ENCODE measurements around the gene HYPK.
"Not testable (repeated sequence)": the region's sequence is repeated elsewhere in the genome, so short reads cannot be mapped to it uniquely, and the experiment has no call there.

HYPK gene

DNA sequence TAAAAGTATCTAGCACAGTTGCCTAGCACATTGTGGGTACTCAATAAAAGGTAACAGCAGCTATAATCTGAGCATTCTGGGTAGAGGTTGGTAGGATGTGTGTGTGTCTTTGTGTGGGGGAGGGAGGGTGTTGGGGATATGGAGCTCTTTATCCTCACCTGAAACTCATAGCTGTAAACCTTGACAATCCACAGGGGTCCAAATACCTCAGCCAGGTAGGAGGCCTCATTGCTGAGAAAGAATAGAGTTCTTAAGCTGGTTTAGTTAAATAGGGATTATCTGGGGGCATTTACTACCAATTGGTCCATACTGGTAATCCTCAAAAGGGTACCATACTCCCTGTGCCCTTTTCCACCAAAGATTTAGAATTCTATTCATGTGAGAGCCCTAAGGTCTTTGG lies 4.4 kb upstream of the HYPK start:
- ATAC-seq = no peak

DNA sequence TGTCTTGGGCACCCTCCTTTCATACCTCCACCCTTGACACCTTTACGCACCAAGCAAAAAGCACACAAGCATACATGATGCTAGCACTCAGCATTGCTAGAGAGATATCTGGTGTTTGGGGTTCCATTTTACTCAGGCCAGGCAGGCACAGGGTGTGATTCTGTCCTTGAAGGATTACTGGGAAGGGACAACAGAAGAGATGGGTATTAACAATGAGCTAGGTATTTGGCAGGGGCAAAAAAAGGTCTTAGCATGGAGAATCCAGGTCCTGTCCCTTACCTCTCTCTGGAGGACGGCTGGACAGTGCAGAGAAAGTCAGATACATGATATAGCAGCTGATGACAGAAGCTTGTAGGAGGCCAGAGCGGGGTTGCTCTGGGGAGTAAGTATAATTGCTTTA lies 3.8 kb upstream of the HYPK start:
- no peak for ATAC-seq

DNA sequence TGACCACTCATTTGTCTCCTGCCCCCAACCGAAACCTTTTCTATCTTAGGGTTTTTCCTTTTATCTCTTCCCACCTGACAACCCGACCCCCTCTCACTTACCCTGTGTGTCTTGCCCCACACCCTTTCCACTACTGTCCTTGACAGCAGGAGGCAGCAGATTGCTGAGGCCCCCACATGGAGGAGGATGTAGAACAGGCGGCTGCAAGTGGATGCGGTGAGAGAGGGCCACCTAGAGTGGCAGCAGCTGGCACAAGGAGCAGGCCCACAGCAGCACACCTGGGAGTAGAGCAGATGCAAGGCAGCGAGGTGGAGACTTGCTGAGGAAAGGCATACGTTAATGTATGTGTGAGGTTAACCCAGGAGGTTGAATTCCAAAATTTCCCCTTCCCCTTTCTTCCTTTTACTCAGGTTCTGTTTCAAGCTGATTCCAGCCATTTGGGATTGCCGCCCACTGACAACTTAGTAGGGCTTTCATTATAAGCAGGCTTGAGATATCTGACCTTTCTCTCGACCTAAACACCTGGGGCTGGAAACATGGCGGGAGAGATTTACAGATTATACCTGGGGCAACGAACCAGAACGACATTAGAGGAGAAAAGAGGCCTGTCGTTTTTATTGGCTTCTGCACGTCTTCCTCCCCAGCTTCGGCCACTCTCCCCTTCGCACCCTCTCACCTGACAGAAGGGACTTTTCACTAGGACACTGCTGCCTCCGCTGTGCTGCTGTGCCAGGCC lies 1.0 kb upstream of the HYPK start:
- no peak for ATAC-seq

DNA sequence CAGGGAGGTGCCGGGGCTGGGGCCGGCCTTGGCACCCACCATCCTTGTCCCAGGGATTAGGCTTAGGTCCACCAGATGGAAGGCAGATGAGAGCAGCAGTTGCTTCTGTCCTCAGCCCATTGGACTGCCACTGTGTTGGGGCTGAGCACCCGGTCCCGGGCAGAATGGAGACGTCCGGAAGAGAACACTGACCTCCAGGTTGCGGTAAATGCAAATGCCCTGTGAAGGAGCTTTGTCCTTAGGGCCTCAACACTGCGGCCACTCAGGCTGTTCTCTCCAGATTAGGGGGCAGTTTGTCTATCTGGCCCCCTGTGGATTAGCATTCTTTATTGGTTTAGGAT lies 484 bp upstream of the HYPK start, which contains the start of gene SERINC4:
TSS of gene SERINC4 (minus strand) at position 276 of the 341 bp plus-strand sequence. CDS start at position 42, 234 bp downstream.
- no peak for ATAC-seq

DNA sequence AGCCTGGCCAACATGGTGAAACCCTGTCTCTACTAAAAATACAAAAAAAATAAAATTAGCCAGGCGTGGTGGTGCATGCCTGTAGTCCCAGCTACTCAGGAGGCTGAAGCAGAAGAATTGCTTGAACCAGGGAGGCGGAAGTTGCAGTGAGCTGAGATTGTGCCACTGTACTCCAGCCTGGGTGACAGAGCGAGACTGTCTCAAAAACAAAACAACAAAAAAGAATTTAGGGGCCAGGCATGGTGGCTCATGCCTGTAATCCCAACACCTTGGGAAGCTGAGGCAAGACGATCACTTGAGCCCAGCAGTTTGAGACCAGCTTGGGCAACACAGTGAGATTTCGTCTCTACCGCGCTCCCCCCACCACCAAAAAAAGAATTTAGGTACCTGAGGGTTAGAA lies 2.3 kb downstream of the HYPK start:
- ATAC-seq = not testable (repeated sequence)

DNA sequence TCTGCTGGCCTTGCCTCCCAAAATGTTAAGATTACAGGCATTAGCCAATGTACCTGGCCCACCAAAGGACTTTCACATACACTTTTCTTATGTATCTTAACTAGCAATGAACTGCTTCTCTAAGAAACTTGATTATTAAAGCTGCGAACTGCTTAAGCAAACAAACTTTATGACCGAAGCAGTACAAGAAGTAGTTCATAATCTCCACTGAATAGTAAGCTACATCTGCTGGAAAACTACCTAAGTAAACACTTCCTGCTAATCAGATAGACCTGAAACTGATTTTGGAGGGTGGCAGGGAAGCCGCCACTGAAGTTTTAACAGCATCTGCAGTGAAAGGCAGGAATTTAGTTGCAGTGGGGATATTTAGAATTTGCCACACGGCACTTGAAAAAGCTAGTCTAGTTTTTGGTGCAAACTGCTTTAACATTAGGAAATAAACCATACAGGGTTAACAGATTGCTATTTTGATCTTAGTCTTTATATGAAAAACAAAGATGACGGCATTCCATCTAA lies 8.1 kb downstream of the HYPK start:
- no peak for ATAC-seq

DNA sequence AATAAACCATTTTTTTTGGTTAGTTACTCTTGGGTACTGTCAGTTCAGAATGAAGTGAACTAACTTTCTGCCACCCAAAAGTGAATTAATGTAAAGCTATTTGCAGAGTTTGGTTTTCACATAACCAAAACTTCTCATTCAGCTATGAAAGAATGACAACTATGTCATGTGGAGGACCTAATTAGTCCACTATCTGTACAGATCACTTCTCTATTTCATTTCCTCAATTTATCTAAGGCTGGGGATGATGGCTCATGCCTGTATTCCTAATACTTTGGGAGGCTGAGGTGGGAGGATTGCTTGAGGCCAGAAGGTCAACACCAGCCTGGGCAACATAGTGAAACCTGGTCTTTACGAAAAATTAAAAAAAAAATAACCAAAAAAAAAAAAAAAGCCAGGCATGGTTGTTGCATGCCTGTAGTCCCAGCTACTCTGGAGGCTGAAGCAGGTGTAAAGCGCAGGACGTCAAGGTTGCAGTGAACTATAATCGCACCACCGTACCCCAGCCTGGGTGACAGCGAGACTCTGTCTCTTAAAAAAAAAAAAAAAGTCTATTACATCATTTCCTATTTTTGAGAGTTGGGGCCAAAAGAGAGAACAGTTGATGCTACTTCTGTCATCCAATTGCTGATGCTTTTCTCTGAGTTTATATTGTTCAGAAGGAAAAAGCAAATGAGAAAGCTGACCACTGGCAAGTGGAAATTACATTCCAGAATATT lies 8.7 kb downstream of the HYPK start:
- ATAC-seq = no peak

DNA sequence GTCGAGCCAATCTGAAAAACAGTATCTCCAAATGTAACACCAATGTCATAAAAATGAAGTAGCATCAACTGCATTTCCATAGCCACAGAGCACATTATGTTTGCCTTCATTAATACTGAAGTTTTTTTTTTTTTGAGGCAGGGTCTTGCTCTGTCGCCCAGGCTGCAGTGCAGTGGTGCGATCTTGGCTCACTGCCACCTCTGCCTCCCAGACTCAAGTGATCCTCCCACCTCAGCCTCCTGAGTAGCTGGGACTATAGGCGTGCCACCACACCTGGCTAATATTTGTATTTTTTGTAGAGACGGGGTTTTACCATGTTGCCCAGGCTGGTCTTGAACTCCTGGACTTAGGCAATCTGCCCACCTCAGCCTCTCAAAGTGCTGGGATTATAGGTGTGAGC lies 14.7 kb downstream of the HYPK start:
- ATAC-seq = not testable (repeated sequence)

DNA sequence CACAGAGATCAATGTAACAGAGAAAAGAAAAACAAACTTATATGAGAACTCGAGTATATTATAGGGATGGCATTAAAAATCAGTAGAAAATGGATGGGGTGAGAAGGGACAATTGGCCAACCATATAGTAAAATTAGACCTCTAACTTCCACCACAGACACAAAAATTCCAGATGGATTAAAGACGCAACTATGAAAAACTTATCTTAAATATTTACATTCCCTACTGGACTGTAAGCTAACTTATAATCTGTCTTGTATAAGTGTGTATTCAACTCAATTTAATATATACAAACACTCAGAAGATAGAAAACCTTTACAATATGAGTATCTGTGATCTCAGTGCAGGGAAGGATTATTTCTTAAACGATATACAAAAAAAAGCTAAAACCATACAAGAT lies 21.1 kb downstream of the HYPK start:
- no peak for ATAC-seq

DNA sequence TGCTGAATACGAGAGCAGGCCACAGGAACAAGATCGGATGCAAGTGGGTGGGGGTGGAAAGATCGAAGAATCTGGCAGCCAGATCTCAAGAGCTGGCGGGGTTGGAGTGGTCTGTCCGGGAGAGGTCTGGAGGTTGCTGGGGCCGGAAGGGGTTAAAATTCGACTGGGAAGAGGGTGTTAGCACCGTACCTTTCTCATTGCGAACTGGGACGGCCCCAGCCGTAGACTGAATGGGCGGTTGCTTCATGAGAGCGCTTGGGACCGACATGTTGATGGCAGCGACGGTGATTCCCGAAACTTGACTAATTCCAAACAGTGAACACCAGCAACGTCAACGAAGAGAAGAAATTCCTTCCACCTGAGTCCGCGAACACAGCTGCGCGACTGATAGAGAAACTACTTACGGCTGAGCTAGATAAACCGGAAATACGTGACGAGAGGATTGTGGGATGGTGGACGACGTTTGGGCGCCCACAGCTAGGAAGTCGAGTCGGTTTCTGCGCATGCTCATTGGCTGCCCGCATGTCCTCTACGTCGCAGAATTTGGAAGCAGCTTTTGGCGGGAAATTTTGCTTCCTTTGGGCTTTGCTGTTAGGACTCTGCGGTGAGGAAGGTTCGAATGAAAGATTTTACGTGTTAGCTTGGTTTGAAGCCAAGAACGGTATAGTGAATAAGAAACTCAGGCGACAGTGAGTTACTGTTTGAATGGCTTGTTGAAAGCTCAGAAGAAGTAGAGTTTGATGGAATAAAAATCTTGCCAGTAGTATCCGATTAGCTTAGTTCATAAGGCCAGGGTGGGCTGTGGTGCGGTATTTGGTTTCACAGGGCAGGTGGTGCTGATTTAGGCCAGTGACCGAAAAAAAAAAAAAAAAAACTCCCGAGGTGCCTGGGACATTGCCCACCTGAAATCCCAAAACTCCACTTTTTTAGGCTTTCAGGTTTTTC lies 24.2 kb downstream of the HYPK start, which contains the start of gene MFAP1:
TSS of gene MFAP1 (minus strand) at position 389 of the 945 bp plus-strand sequence. CDS start at position 268, 121 bp downstream.
- ATAC-seq = peak; percentile 83 to 87

DNA sequence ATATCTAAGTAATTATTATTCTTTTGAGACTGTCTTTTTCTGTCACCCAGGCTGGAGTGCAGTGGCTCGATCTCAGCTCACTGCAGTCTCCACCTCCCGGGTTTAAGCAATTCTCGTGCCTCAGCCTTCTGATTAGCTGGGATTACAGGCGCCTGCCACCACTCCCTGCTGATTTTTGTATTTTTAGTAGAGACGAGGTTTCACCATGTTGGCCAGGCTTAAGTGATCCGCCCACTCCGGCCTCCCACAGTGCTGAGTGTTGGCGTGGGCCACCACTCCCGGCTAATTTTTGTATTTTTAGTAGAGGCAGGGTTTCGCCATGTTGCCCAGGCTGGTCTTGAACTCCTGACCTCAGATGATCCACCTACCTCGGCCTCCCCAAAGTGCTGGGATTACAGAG lies 24.9 kb downstream of the HYPK start:
- not testable (repeated sequence) for ATAC-seq

DNA sequence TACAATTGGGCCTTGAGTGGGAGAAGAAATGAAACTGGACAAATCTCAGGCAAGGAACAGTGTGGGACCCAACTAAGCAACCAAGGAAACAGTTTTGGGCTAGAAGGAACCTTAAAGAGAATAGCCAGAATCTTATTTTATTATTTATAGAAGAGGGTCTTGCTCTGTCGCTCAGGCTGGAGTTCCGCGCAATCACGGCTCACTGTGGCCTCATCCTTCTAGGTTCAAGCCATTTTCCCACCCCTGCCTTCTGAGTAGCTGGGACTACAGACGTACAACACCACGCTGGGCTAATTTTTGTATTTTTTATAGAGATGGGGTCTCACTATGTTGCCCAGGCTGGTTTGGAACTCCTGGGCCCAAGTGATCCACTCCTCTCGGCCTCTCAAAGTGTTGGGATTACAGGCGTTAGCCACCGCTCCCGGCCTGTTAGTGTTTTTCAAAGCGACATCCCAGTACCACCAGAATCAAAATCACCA lies 25.7 kb downstream of the HYPK start:
- no peak for ATAC-seq

DNA sequence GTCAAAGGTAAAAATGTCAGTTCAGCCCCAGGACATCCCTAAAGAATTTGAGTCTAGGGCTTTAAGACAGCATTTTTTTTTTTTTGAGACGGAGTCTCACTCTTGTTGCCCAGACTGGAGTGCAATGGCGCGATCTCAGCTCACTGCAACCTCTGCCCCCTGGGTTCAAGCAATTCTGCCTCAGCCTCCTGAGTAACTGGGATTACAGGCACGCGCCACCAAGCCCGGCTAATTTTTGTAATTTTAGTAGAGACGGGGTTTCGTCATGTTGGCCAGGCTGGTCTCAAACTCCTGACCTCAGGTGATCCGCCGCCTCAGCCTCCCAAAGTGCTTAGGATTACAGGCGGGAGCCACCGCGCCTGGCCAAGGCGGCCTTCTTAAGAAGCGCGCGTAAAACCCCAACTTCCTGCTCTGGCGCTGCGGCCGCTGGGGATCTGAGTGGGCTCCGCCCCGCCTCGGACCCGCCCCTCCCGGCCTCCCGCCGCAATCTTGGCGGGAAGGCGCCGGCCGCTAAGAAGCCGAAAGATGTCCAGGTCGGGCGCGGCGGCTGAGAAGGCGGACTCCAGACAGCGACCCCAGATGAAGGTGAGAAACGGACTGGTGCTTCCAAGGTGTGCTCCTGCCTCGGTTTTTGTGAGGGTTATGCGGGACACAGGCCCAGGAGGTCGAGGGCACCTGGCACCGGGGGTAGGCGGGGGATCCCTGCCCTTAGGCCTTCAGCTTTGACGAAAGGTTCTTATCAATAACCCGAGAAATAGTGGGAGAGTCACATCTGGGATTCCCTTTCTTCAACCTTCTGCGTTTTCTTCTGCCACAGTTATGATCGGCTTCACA lies 26.3 kb downstream of the HYPK start, which contains the start of gene WDR76:
TSS of gene WDR76 (plus strand) at position 495 of the 834 bp plus-strand sequence. CDS start at position 526, 31 bp downstream.
- peak; percentile 62 for ATAC-seq

DNA sequence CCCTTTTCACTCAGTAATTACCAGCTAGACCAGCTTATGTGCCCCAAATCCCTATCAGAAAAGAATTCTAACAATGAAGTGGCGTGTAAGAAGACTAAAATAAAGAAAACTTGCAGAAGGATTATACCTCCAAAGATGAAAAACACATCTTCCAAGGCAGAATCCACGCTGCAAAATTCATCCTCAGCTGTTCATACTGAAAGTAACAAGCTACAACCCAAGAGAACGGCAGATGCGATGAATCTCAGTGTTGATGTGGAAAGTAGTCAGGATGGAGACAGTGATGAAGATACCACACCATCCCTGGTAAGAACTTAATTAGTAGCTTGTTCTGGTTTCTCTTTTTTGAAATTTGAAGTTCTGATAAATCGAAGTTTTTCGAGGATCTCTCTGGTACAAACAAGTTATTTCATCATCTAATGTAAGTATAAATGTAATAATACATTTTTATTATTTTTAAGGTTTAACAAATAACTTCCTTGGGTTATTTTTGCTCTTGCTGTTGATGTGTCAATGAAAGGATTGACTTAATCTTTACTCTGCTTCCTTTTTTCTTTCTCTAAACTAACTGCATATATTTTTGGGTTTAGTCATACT lies 27.8 kb downstream of the HYPK start:
- ATAC-seq = peak; percentile 36 to 42

DNA sequence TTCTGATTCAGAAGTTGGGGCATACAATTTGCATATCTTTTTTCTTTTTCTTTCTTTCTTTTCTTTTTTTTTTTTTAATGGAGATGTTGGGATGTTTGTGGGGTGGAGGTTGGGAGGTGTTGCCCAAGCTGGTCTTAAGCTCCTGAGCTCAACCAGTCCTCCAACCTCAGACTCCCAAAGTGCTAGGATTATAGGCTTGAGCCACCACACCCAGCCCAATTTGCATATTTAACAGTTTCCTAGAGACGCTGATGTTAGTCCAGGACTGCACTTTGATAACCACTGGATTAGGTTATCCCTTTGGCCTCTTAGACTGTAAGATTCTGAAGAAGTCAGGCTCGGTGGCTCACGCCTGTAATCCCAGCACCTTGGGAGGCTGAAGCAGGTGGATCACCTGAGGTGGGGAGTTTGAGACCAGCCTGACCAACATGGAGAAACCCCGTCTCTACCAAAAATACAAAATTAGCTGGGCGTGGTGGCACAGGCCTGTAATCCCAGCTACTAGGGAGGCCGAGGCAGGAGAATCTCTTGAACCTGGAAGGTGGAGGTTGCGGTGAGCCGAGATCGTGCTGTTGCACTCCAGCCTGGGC lies 29.6 kb downstream of the HYPK start:
- ATAC-seq = not testable (repeated sequence)

DNA sequence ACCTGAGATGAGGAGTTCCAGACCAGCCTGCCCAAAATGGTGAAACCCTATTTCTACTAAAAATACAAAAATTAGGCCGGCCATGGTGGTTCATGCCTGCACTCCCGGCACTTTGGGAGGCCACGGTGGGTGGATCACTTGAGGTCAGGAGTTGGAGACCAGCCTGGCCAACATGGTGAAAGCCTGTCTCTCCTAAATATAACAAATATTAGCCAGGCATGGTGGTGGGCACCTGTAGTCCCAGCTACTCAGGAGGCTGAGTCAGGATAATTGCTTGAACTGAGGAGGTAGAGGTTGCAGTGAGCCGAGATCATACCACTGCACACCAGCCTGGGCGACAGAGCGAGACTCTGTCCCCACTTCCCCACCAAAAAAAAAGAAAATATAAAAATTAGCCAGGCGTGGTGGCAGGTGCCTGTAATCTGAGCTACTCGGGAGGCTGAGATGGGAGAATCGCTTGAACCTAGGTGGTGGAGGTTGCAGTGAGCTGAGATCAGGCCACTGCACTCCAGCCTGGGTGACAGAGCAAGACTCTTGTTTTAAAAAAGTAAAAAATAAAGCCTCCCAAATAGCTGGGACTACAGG lies 30.4 kb downstream of the HYPK start:
- not testable (repeated sequence) for ATAC-seq

DNA sequence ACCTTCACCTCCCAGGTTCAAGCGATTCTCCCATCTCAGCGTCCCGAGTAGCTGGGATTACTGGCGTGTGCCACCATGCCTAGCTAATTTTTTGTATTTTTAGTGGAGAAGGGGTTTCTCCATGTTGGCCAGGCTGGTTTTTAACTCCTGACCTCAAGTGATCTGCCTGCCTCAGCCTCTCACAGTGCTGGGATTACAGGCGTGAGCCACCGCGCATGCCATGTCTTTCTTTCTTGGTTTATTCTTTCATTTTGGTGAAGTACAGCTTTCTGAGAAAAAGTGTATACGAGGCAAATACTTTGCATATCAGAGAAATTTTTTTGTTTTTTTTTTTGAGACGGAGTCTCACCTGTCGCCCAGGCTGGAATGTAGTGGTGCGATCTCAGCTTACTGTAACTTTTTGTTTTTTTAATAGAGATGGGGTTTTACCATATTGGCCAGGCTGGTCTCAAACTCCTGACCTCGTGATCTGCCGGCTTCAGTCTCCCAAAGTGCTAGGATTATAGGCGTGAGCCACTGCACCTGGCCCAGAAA lies 31.2 kb downstream of the HYPK start:
- not testable (repeated sequence) for ATAC-seq

DNA sequence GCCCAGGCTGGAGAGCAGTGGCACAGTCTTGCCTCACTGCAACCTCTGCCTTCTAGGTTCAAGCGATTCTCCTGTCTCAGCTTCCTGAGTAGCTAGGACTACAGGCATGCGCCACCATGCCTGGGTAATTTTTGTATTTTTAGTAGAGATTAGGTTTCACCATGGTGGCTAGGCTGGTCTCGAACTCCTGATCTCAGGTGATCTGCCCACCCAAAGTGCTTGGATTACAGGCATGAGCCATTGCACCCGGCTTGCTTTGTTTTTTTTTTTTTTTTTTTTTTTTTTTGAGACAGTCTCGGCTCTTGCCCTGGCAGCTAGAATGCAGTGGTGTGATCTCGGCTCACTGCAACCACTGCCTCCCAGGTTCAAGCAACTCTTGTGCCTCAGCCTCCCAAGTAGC lies 32.1 kb downstream of the HYPK start:
- ATAC-seq = not testable (repeated sequence)

DNA sequence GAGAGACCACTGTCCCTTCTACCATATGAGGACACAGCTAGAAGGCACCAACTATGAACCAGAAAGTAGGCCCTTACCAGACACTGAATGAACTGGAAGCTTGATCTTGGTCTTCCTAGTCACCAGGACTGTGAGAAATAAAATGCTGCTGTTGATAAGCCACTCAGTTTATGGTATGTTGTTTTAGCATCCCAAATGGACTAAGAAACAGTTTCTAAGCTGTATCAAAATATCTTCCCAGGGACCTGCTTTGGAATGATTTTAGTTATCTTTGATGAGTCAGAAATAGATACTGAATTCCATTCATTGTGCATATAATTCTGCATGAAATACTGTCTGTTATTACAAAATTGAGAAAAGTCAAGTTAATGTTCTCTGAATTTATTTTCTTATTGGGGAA lies 45.0 kb downstream of the HYPK start:
- ATAC-seq = no peak

DNA sequence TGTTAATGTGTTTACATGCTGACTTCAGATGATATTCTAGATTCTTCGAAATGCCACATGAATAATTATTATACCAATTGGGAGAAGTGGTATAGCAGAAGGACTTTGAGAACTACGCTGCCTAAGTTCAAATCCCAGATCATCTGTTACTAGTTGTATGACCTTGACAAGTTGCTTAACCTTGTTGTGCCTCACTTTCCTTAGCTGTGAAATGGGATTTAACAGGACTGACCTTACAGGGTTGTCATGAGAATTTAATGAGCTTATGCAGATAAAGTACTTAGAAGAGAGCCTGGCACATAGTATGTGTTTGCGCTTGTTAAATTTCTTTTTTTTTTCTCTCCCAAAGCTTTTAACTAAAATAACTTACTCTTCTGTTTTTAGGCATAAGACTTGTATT lies 50.9 kb downstream of the HYPK start:
- ATAC-seq = no peak

All from activated CD4-positive, CD25-positive, alpha-beta regulatory T cell treated with anti-CD3 and anti-CD28 coated beads, Interleukin-2, amount 50 U/mL, for 24 hours (primary cell).